PC-9 (cell line): ENCODE data around the gene ZNF217. TPM values are rescaled to one million over a fixed set of nuclear protein-coding genes. Genes with fewer than 3 reads are reported as not detected.
"Not testable (repeated sequence)": the region's sequence is repeated elsewhere in the genome, so short reads cannot be mapped to it uniquely, and the experiment has no call there.

Experiments used
- BruUV-seq: library from RNA; stranded (reverse); fragments of 400-500 nt; replicated peaks from 2 replicates; lab custom pipeline; 2021; lab: Mats Ljungman, UMichigan
- CTCF ChIA-PET: fragments of 300-600 bp; sonication (Branson Sonifier 250); formaldehyde crosslinking; loops from one replicate; lab custom pipeline; 2022; ENCODE audit warnings: antibody characterized with exemption; lab: Charles Lee
- POLR2A ChIA-PET: fragments of 300-600 bp; sonication (Branson Sonifier 250); formaldehyde crosslinking; loops from one replicate; lab custom pipeline; 2022; ENCODE audit warnings: antibody characterized with exemption; ENCODE audit not compliant: unreplicated experiment; lab: Charles Lee
- DNase-seq, 2 experiments: peaks; one replicate each; pipeline versions ENCODE4 v3.0.0 to v3.0.0-alpha.2; 2015 to 2022; ENCODE audit warnings: mixed read lengths in 1 of 2
- H2AFZ ChIP-seq: fragments of 200-600 bp; sonication (generic); 2 replicates; pipeline ENCODE4 v1.8.1; 2017; ENCODE audit warnings: antibody characterized with exemption
- H3F3A ChIP-seq: fragments of 200-600 bp; sonication (generic); 2 replicates; pipeline ENCODE4 v1.8.1; 2017; ENCODE audit warnings: antibody characterized with exemption, mild to moderate bottlenecking, low read depth; ENCODE audit not compliant: insufficient read depth
- H3K27ac ChIP-seq: fragments of 200-600 bp; sonication (generic); 2 replicates; pipeline ENCODE4 v1.6.1; 2016; ENCODE audit warnings: mixed run types
- H3K27me3 ChIP-seq: fragments of 200-600 bp; sonication (generic); 2 replicates; pipeline ENCODE4 v1.6.1; 2016; ENCODE audit warnings: low read depth, mixed run types; ENCODE audit not compliant: insufficient read depth
- H3K36me3 ChIP-seq: fragments of 200-600 bp; sonication (generic); 2 replicates; pipeline ENCODE4 v1.6.1; 2016; ENCODE audit warnings: low read depth, mixed run types
- H3K4me1 ChIP-seq: fragments of 200-600 bp; sonication (generic); replicated peaks from 2 replicates; pipeline ENCODE4 v1.6.1; 2016; ENCODE audit warnings: mixed run types; ENCODE audit not compliant: insufficient read depth
- H3K4me2 ChIP-seq: fragments of 200-600 bp; sonication (generic); 2 replicates; pipeline ENCODE4 v1.6.1; 2017; ENCODE audit warnings: mixed run types
- H3K4me3 ChIP-seq: fragments of 200-600 bp; sonication (generic); 2 replicates; pipeline ENCODE4 v1.6.1; 2016; ENCODE audit warnings: mixed run types
- H3K79me2 ChIP-seq: fragments of 200-600 bp; sonication (generic); 2 replicates; pipeline ENCODE4 v1.6.1; 2017; ENCODE audit warnings: low read depth, mixed run types
- H3K9me2 ChIP-seq: fragments of 200-600 bp; sonication (generic); 2 replicates; pipeline ENCODE4 v1.8.1; 2017; ENCODE audit warnings: mild to moderate bottlenecking; ENCODE audit not compliant: insufficient read depth
- H3K9me3 ChIP-seq: fragments of 200-600 bp; sonication (generic); 2 replicates; pipeline ENCODE4 v1.8.1; 2016; ENCODE audit warnings: low read depth; ENCODE audit not compliant: insufficient read depth
- H4K20me1 ChIP-seq: fragments of 200-600 bp; sonication (generic); 2 replicates; pipeline ENCODE4 v1.8.1; 2017; ENCODE audit not compliant: insufficient read depth
- CTCF ChIP-seq: fragments of 200-600 bp; sonication (generic); conservative IDR thresholded peaks from 2 replicates; pipeline ENCODE4 v1.6.1; 2017; ENCODE audit warnings: mixed run types, antibody characterized with exemption, mild to moderate bottlenecking, moderate library complexity
- EZH2 ChIP-seq: fragments of 200-600 bp; sonication (generic); IDR thresholded peaks from 2 replicates; pipeline ENCODE4 v1.8.0; 2017; ENCODE audit warnings: antibody characterized with exemption, low read depth
- intact Hi-C: fragments of 100-400 bp; cut with micrococcal nuclease; formaldehyde crosslinking; loops from one replicate; pipeline ENCODE4 v1.10.0; 2022; ENCODE audit not compliant: unreplicated experiment
- total RNA-seq: library from RNA; stranded (reverse); gene quantifications from 2 replicates; pipeline ENCODE4 v1.2.3, GENCODE V29; 2021

Gene ZNF217
- total RNA-seq, 1 experiment from 2014 or later: 63.8 TPM

- TF ChIP-seq CTCF (no peak), EZH2 (no peak)
- H3K27me3 ChIP-seq: no peaks in the 10 kb centered on the region
- H3K27ac ChIP-seq: no peak overlapping the region
- H3K9me3 ChIP-seq: no peaks in the 10 kb centered on the region
- H3K4me2 ChIP-seq: no peak overlapping the region
- CTCF ChIA-PET: no interaction called here
- peaks cover 37% of the 10 kb centered on the region for H3K4me1 ChIP-seq
- H3K9me2 ChIP-seq: no peaks in the 10 kb centered on the region
- H4K20me1 ChIP-seq: no peaks in the 10 kb centered on the region
- H2AFZ ChIP-seq: no peak overlapping the region
- no peaks in the 10 kb centered on the region for H3K36me3 ChIP-seq
- DNase-seq: no peak
- no peak overlapping the region for H3K4me3 ChIP-seq
- BruUV-seq: no TSS peak
- no peaks in the 10 kb centered on the region for H3K79me2 ChIP-seq
- peaks cover 40% of the 10 kb centered on the region for H3F3A ChIP-seq
- POLR2A ChIA-PET: no interaction called here
- intact Hi-C loops: no loop called here
Measured at GRCh38 chr20:53639647-53640440, 46.2 kb upstream of the ZNF217 start.

DNA sequence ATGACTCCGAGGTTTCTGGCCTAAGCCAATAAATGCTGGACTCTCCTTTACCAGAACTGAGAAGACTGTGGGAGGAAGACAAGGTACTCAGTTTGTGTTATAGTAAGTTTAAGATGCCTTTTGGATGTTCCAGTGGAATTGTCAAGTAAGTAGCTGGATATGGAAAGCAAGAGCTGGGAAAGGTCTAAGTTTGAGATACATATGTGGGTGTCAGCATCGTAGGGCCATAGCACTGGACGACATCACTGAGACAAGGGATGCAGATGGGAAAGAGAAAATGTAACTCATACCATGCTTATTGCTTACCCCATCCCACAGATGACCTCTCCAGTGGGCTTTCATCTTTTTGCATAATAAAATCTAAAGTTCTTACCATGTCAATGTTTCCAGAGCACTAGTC lies 45.5 kb upstream of the ZNF217 start:
- H3F3A ChIP-seq: peaks cover 35% of the 10 kb centered on the region
- no peak overlapping the region for H3K4me3 ChIP-seq
- H3K9me3 ChIP-seq: no peaks in the 10 kb centered on the region
- no peaks in the 10 kb centered on the region for H3K79me2 ChIP-seq
- no peak overlapping the region for H3K27ac ChIP-seq
- no peak for DNase-seq
- H3K4me2 ChIP-seq: no peak overlapping the region
- peaks cover 30% of the 10 kb centered on the region for H3K4me1 ChIP-seq
- TF ChIP-seq CTCF (no peak), EZH2 (no peak)
- no peaks in the 10 kb centered on the region for H4K20me1 ChIP-seq
- BruUV-seq: no TSS peak
- H2AFZ ChIP-seq: no peak overlapping the region
- H3K27me3 ChIP-seq: no peaks in the 10 kb centered on the region
- intact Hi-C loops: no loop called here
- no peaks in the 10 kb centered on the region for H3K36me3 ChIP-seq
- no peaks in the 10 kb centered on the region for H3K9me2 ChIP-seq
- CTCF ChIA-PET: no interaction called here
- POLR2A ChIA-PET: no interaction called here

DNA sequence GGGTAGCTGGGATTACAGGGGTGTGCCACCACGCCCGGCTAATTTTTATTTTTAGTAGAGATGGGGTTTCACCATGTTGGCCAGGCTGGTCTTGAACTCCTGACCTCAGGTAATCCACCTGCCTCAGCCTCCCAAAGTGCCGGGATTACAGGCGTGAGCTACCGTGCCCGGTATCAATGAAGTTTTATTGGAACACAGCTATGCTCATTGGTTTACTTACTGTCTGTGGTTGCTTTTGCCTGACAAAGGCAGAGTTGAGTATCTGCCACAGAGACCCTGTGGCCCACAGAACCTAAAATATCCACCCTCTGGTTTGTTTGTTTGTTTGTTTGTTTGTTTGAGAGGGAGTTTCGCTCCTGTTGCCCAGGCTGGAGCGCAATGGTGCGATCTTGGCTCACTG lies 43.7 kb upstream of the ZNF217 start:
- H3K4me2 ChIP-seq, intact Hi-C loops, H3K4me3 ChIP-seq, H3K9me2 ChIP-seq, H3K9me3 ChIP-seq, H3K36me3 ChIP-seq, H4K20me1 ChIP-seq, H3K27me3 ChIP-seq, H2AFZ ChIP-seq, BruUV-seq, CTCF ChIA-PET, POLR2A ChIA-PET, H3K27ac ChIP-seq, H3K79me2 ChIP-seq, DNase-seq: not testable (repeated sequence)
- Histone ChIP-seq H3F3A (peaks cover 16% of the 10 kb centered on the region), H3K4me1 (peaks cover 12% of the 10 kb centered on the region)
